SKM-1 treated with dmso at 0.1 percent for 144 hours (cell line): ENCODE data around the gene OR5T1.

Experiments used
- DNase-seq: peaks from one replicate; lab custom pipeline; 2025; ENCODE audit not compliant: unreplicated experiment; lab: John Stamatoyannopoulos, UW

Gene OR5T1

DNA sequence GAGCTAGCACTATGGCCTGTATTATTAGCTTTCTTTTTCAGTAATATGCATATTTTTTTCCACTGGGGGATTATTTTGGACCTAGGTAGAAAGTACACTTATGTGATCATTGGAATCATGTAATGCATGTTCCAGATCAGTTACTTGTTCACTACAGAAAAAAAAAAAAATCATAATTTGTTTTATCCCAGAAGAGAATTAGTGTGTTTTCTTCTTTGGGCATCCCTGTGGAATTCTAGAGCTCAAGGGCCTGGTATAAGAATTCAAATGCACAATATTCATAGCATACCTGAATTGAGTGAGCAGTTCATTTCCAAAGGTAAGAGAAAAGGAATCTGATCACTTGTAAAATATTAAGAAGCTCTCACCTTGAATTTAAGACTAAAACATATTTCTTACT, at the start of gene OR5T1:
OR5T1 (plus strand) TSS at position 301 of the 400 bp plus-strand sequence. CDS start 1,485 bp downstream, outside the sequence.
- no peak for DNase-seq

DNA sequence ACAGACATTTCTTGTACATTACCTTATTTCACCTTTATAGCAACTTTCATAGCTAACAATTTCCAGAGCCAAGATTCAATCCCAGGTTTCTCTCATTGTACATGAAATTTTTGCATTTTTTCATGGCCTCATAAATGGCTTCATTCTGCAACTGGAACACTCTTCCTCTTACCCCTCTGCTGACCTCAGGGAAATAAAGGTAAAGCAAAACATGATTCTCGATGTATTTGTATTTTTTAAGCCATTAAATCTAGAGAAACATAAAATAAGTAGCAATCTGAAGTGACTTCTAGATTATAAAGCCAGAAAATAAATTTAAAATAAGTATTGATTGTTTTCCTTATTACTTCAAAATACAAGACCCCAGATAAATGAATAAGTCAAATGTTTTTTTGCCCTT, 39.8 kb upstream of the OR5T1 start, which contains the start of gene OR5T2:
OR5T2 (minus strand) TSS at position 101 of the 400 bp plus-strand sequence. CDS start 1,193 bp downstream, outside the sequence.
- DNase-seq = no peak

- no peak for DNase-seq
Observed at GRCh38 chr11:56251954-56252353, 22.0 kb upstream of the OR5T1 start, which contains the start of gene OR5T3. TSS of gene OR5T3 (plus strand) at chr11:56252254. CDS start at chr11:56252254, 0 bp downstream.

DNA sequence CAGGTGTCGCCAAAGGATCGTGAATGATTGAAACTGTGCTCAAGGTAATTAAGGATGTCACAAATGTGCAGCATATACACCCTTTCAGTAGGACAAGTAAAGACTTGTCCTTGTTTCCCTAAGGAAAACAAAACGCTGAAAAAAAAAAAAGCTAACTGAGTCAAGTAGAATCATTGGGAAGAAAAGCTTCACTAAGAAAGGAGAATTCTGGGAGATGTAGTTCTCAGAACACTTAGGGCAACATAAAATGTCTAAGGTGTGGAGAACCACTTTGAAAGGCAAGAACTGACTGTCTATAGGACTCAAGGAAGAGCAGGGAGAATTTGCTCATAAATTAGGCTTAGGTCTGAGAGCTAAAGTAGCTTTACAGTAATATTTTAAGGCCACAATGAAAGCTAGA, 2.9 kb upstream of the OR5T1 start:
- DNase-seq = no peak

- DNase-seq = no peak
Observed at GRCh38 chr11:56292154-56292553, 18.2 kb downstream of the OR5T1 start, which contains the start of gene OR8H1. TSS of gene OR8H1 (minus strand) at chr11:56292254. CDS start at chr11:56291062, 1,192 bp downstream.

DNA sequence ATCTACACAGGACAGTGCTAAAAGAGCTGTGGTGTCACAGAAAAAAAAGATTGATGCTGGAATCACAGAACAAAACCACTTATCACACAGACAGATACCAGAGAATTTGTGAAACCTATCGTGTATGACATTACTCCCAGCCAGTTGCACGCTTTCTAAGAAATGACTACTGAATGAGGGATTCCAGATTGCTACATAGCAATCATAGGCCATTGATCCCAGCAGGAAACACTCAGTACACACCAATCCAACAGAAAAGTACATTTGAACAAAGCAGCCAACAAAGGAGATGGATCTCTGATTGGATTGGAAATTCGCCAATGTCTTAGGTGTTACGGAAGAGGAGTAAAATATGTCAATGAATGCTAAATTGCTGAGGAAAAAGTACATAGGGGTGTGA, 22.9 kb downstream of the OR5T1 start:
- no peak for DNase-seq

- DNase-seq = no peak
Observed at GRCh38 chr11:56307836-56308235, 33.9 kb downstream of the OR5T1 start.

GRCh38 chr11:56314844-56315243, 40.9 kb downstream of the OR5T1 start, which contains the start of gene OR8K3:
TSS of gene OR8K3 (plus strand) at chr11:56315144. CDS start at chr11:56318307, 3,163 bp downstream.
- DNase-seq = no peak
